ENCODE measurements around the gene PTPRA.

The PTPRA gene

GRCh38 chr20:2849529-2849928 is 23.8 kb upstream of the PTPRA start:
- no peak for DNase-seq (ENCODE audit: low read depth, low spot score)

GRCh38 chr20:2851086-2851485 is 22.2 kb upstream of the PTPRA start:
- no peak for DNase-seq (ENCODE audit: low read depth, low spot score)

- DNase-seq (ENCODE audit: low read depth, low spot score), result no peak
Measured at GRCh38 chr20:2858591-2858990, 14.7 kb upstream of the PTPRA start.

GRCh38 chr20:2859330-2860121 is 13.8 kb upstream of the PTPRA start:
- DNase-seq (ENCODE audit: low read depth, low spot score), result no peak

- DNase-seq (ENCODE audit: low read depth, low spot score), result no peak
Measured at GRCh38 chr20:2864626-2865025, 8.7 kb upstream of the PTPRA start.

- DNase-seq (ENCODE audit: low read depth, low spot score), result no peak
Measured at GRCh38 chr20:2865101-2865500, 8.2 kb upstream of the PTPRA start.

GRCh38 chr20:2865630-2866029 is 7.7 kb upstream of the PTPRA start:
- DNase-seq (ENCODE audit: low read depth, low spot score), result peak; percentile 33

- DNase-seq (ENCODE audit: low read depth, low spot score), result no peak
Measured at GRCh38 chr20:2866236-2866635, 7.0 kb upstream of the PTPRA start.

- no peak for DNase-seq (ENCODE audit: low read depth, low spot score)
Measured at GRCh38 chr20:2867081-2867864, 6.0 kb upstream of the PTPRA start.

- DNase-seq (ENCODE audit: low read depth, low spot score), result no peak
Measured at GRCh38 chr20:2869381-2869780, 3.9 kb upstream of the PTPRA start.

GRCh38 chr20:2871111-2871465 is 2.2 kb upstream of the PTPRA start:
- DNase-seq (ENCODE audit: low read depth, low spot score), result no peak

- DNase-seq (ENCODE audit: low read depth, low spot score), result no peak
Measured at GRCh38 chr20:2871661-2872458, 1.4 kb upstream of the PTPRA start.

GRCh38 chr20:2872459-2873009 is 747 bp upstream of the PTPRA start:
- DNase-seq (ENCODE audit: low read depth, low spot score), result peak; percentile 30

GRCh38 chr20:2873747-2874041 is 413 bp downstream of the PTPRA start:
- peak; percentile 21 for DNase-seq (ENCODE audit: low read depth, low spot score)

GRCh38 chr20:2874456-2874855 is 1.2 kb downstream of the PTPRA start:
- no peak for DNase-seq (ENCODE audit: low read depth, low spot score)

- DNase-seq (ENCODE audit: low read depth, low spot score), result no peak
Measured at GRCh38 chr20:2875690-2876203, 2.5 kb downstream of the PTPRA start.

GRCh38 chr20:2878515-2878914 is 5.2 kb downstream of the PTPRA start:
- DNase-seq (ENCODE audit: low read depth, low spot score), result no peak

- DNase-seq (ENCODE audit: low read depth, low spot score), result no peak
Measured at GRCh38 chr20:2879146-2879545, 5.9 kb downstream of the PTPRA start.

GRCh38 chr20:2880650-2881049 is 7.4 kb downstream of the PTPRA start:
- no peak for DNase-seq (ENCODE audit: low read depth, low spot score)

- no peak for DNase-seq (ENCODE audit: low read depth, low spot score)
Measured at GRCh38 chr20:2883726-2884637, 10.7 kb downstream of the PTPRA start.

- DNase-seq (ENCODE audit: low read depth, low spot score), result no peak
Measured at GRCh38 chr20:2887715-2888114, 14.4 kb downstream of the PTPRA start.

Measured in activated naive CD8-positive, alpha-beta T cell treated with anti-CD3 and anti-CD28 coated beads, Interleukin-2, amount 50 U/mL, for 16 hours (primary cell).